Measurements from ENCODE around the gene HBE1. TPM values are rescaled to one million over a fixed set of nuclear protein-coding genes. Genes with fewer than 3 reads are reported as not detected.

The HBE1 gene
- total RNA-seq, 1 experiment from 2014 or later = not detected

GRCh38 chr11:5237420-5237819 is 32.3 kb downstream of the HBE1 start:
- H3K27me3 Mint-ChIP-seq (ENCODE audit: low read depth) = peaks cover 6% of the 10 kb centered on the region
- Histone ChIP-seq H3K27me3 (ENCODE audit: insufficient read depth, low read length) (no peaks in the 10 kb centered on the region), H2BK15ac (ENCODE audit: low read depth, low read length) (no peak overlapping the region), H3K9ac (ENCODE audit: extremely low read depth, insufficient read length, low read length) (no peak overlapping the region), H3K27ac (ENCODE audit: insufficient read length, low read depth, low read length) (no peak overlapping the region), H2BK120ac (ENCODE audit: low read depth, low read length, poor library complexity, severe bottlenecking) (no peak overlapping the region), H3K18ac (ENCODE audit: insufficient read length, low read depth, low read length) (no peak overlapping the region), H3T11ph (ENCODE audit: low read length) (no peak overlapping the region), H2BK12ac (ENCODE audit: insufficient read length, low read depth, low read length) (no peak overlapping the region), H3K14ac (ENCODE audit: insufficient read depth, low read length) (no peak overlapping the region), H3K9me3 (ENCODE audit: control insufficient read depth, low read depth, low read length) (no peaks in the 10 kb centered on the region), H4K5ac (ENCODE audit: insufficient read length, low read depth, low read length) (no peak overlapping the region), H3K4me2 (ENCODE audit: insufficient read depth, insufficient read length, low read length) (no peak overlapping the region), H2AK5ac (ENCODE audit: insufficient read length, low read length) (no peak overlapping the region), H3K79me1 (ENCODE audit: insufficient read depth, low read depth, low read length, poor library complexity, severe bottlenecking) (no peaks in the 10 kb centered on the region), H4K20me1 (ENCODE audit: control insufficient read depth, insufficient read depth, insufficient read length) (no peaks in the 10 kb centered on the region), H3K56ac (ENCODE audit: insufficient read length, low read depth, low read length) (no peak overlapping the region), H3K23me2 (ENCODE audit: insufficient read length, low read depth, low read length, poor library complexity, severe bottlenecking) (no peaks in the 10 kb centered on the region), H3K79me2 (ENCODE audit: insufficient read depth, low read length) (no peaks in the 10 kb centered on the region), H4K91ac (ENCODE audit: insufficient read length, low read depth, low read length) (no peak overlapping the region), H3K4me1 (ENCODE audit: insufficient read depth, low read length) (no peaks in the 10 kb centered on the region), H2BK20ac (ENCODE audit: low read depth, low read length, poor library complexity, severe bottlenecking) (no peak overlapping the region), H3K4ac (ENCODE audit: low read depth, low read length) (no peak overlapping the region), H3K23ac (ENCODE audit: insufficient read length, low read depth, low read length) (no peak overlapping the region), H2BK5ac (ENCODE audit: insufficient read length, low read length) (no peak overlapping the region), H4K8ac (replicated peaks; ENCODE audit: insufficient read length, low read depth, low read length) (no peak overlapping the region), H2AFZ (ENCODE audit: low read length) (no peak overlapping the region)
- H3K27ac Mint-ChIP-seq = no peak overlapping the region
- H3K36me3 Mint-ChIP-seq (ENCODE audit: insufficient read depth in 1 of 3, low read depth in 3 of 3) = no peaks in the 10 kb centered on the region
- DNase-seq = no peak
- H3K4me1 Mint-ChIP-seq = no peaks in the 10 kb centered on the region
- TF ChIP-seq, protein P1, sequence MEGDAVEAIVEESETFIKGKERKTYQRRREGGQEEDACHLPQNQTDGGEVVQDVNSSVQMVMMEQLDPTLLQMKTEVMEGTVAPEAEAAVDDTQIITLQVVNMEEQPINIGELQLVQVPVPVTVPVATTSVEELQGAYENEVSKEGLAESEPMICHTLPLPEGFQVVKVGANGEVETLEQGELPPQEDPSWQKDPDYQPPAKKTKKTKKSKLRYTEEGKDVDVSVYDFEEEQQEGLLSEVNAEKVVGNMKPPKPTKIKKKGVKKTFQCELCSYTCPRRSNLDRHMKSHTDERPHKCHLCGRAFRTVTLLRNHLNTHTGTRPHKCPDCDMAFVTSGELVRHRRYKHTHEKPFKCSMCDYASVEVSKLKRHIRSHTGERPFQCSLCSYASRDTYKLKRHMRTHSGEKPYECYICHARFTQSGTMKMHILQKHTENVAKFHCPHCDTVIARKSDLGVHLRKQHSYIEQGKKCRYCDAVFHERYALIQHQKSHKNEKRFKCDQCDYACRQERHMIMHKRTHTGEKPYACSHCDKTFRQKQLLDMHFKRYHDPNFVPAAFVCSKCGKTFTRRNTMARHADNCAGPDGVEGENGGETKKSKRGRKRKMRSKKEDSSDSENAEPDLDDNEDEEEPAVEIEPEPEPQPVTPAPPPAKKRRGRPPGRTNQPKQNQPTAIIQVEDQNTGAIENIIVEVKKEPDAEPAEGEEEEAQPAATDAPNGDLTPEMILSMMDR (conservative IDR thresholded peaks at IDR 0.05) = no peak
- H3K4me3 Mint-ChIP-seq = no peak overlapping the region
- WGBS (ENCODE audit: extremely low coverage, insufficient read length, low lambda C conversion rate) = no CpG with 5 or more reads among the region's 2 CpGs
- no peaks in the 10 kb centered on the region for H3K9me3 Mint-ChIP-seq

All from H9 (cell line).